ENCODE results near the gene TERT.

The TERT gene

DNA sequence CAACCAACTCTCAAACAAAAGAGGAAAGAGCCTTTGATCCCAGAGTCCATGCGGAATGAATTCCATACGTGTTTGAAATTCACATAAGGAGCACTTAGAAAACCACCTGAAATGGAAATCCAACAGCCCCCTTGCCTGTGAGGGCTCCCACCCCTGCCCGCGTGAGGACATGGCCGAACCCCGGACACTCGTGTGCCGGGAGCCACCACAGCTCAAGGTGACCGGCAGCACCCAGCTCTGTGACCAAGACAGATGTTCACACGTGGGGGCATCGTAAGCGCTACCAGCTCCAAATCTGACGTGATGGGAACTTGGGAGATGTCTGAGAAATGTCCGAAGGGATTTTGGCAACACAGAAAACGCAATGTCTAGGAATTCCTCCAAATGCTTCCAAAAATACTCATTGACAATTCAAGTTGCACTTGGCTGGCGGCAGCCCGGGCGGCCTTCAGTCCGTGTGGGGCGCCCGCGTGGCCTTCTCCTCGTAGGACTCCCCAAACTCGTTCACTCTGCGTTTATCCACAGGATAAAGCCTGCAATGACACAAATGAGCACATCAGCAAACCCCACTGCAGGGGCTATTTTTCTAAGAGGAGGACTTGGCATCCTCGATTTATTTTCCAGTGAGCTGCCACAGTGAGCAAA, 23.2 kb upstream of the TERT start:
- no peak for DNase-seq

GRCh38 chr5:1316588-1317340, 21.9 kb upstream of the TERT start:
- no peak for DNase-seq

GRCh38 chr5:1315709-1316587, 21.1 kb upstream of the TERT start:
- DNase-seq = peak; percentile 66

- DNase-seq = no peak
Measured at GRCh38 chr5:1315018-1315708, 20.3 kb upstream of the TERT start.

- DNase-seq = no peak
Measured at GRCh38 chr5:1314564-1314982, 19.7 kb upstream of the TERT start.

DNA sequence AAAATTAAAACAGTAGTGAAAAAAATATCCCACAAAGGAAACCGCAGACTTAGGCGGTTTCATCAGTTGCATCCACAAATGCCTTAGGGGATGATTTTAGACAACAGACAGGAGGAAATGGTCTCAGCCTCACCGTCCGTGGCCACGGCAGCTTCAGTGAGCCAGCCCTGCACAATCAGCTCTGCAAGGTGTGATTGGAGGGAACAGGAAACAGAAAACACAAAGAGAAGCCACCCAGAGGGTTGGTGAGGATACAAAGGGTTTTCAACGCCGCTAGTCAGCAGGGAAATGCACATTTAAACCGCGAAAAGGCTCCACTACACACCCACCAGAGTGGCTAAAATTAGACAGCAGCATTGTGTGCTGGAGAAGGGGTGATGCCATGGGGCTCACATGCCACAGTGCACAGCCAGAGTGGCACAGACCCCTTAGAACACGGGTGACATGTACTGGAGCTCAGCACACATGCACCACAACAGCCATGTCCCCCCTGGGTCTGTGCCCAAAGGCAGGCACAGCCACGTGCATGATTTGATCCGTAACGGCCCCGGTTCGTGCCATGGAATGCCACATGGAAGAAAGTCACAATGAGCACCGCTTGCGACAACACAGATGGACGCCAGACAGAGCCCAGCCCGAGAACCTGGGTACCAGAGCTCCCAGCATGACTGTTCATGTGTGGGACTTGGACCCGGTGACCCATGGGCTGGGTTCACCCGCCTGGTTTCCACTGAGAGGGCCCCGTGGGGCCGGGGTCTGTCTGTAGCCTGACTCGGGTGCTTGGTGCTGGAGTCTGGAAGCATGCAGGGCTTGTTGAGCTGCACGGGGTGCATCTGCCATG, 18.3 kb upstream of the TERT start:
- peak; percentile 61 for DNase-seq

DNA sequence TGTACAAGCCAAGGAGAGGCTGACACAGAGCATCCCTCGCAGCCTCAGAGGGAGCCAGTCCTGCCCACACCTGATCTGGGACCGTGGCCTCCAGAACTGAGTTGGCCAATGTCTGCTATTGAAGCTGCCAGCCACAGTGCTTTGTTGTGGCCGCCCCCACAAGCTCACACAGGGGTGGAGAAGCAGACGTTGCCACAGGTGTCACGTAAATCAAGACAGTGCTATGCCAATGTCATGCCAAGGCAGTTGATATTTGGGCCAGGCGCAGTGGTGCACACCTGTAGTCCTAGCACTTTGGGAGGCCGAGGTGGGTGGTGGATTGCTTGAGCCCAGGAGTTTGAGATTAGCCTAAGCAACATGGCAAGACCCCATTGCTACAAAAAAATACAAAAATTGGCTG, 17.3 kb upstream of the TERT start:
- DNase-seq = peak; percentile 49

GRCh38 chr5:1311439-1312055, 16.7 kb upstream of the TERT start:
- no peak for DNase-seq

- no peak for DNase-seq
Measured at GRCh38 chr5:1310118-1310517, 15.2 kb upstream of the TERT start.

GRCh38 chr5:1304033-1304432, 9.2 kb upstream of the TERT start:
- no peak for DNase-seq

GRCh38 chr5:1302258-1302657, 7.4 kb upstream of the TERT start:
- no peak for DNase-seq

GRCh38 chr5:1300581-1301083, 5.8 kb upstream of the TERT start:
- DNase-seq = no peak

GRCh38 chr5:1299961-1300360, 5.1 kb upstream of the TERT start:
- no peak for DNase-seq

DNA sequence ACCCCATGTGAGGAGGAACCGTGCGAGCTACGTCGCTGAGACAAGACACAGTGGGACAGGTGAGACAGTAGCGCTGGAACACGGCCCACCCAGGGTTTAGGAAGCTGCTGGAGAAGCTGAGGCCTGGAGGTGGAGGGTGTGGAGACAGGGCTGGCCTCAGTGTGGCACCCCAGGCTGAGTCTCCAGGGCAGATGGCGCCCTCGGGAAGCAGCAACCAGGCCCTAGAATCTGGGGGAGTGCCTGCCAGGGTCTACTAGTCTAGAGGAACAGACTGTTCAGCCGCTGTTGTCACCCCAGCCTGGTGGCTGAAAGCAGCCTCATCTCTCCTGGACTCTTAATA, 4.6 kb upstream of the TERT start:
- no peak for DNase-seq

DNA sequence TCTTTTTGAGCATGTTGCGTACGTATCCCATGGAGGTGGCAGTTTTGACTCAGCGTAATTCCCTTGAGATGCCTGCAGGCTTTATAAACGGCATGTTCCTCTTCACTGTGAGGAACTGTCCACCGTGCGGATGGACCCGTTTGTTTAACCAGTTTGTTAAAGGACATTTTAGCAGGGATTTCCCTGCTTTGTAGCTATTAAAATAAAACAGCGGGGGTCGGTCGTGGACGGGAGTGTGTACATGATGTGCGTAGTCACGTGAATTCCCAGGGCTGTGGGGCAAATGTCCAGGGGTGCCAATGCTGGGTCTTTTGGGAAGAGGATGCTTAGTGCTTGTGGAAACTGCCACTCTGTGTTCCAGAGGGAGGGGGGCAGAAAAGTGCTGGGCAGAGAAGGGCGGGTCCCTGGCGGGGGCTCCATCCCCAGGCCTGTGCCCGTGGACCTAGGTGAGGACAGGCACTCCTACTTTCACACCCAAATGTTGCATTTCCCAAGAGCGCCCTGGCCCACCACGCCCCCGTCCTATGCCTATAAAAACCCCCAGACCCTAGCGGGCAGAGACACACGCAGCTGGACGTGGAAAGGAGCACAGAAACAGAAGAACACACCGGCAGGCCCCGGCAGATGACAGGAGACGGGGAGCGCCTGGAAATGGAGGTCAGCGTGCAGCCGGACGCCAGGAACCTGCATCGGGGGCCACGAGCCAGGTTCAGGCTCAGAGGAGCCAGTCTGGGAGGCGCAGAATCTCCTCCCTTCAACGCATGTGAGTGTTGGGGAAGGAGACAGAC, 4.0 kb upstream of the TERT start:
- no peak for DNase-seq

- DNase-seq = no peak
Measured at GRCh38 chr5:1298067-1298551, 3.2 kb upstream of the TERT start.

DNA sequence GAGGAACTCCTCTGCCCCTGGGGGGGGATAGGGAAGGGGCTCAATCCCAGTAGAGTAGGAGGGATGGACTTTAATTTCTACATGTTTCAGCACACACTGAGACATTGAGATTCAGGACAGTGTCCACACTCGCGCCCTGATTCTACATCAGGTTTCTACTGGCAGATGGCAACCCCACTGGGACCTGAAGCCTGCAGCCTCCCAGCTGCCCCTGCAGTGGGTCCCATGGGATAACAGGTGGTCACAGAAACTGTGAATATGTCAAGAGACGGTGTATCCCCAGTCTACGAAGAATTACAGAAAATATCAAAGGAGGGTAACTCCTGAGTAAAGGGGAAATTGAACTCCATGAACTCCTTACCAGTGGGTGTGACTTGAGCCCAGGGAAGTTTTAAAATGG, 2.4 kb upstream of the TERT start:
- no peak for DNase-seq

- DNase-seq = no peak
Measured at GRCh38 chr5:1295650-1296037, 776 bp upstream of the TERT start.

GRCh38 chr5:1294206-1294834, 548 bp downstream of the TERT start:
- DNase-seq = no peak
